Left lung (tissue), 10 donors: Measurements from ENCODE around the gene ZBTB12. TPM values are rescaled to one million over a fixed set of nuclear protein-coding genes. Genes with fewer than 3 reads are reported as not detected.
"Not testable (repeated sequence)": the region's sequence is repeated elsewhere in the genome, so short reads cannot be mapped to it uniquely, and the experiment has no call there.

Source experiments
- ATAC-seq: fragments of 200-7000 bp; cut with Tn5 transposase; one replicate; pipeline ENCODE4 v1.9.1; 2020; ENCODE audit warnings: moderate library complexity
- DNase-seq, 4 donors: peaks; one replicate each; pipeline ENCODE4 v3.0.0-alpha.2; 2013 to 2020
- H3K27ac ChIP-seq, 2 donors: fragments of 200-600 bp; sonication (generic) in 1 of 2; one replicate each; pipeline versions ENCODE4 v1.5.0 to v1.8.0; 2020 to 2021
- H3K27me3 ChIP-seq, 2 donors: fragments of 200-600 bp; sonication (generic) in 1 of 2; one replicate each; pipeline versions ENCODE4 v1.5.0 to v1.8.0; 2020 to 2021
- H3K36me3 ChIP-seq, 2 donors: fragments of 200-600 bp; sonication (generic) in 1 of 2; one replicate each; pipeline versions ENCODE4 v1.5.0 to v1.8.0; 2020 to 2021
- H3K4me1 ChIP-seq, 2 donors: fragments of 200-600 bp; one replicate each; pipeline ENCODE4 v1.8.0; 2021
- H3K4me3 ChIP-seq, 2 donors: fragments of 200-600 bp; sonication (generic) in 1 of 2; one replicate each; pipeline versions ENCODE4 v1.5.0 to v1.8.0; 2020 to 2021; ENCODE audit warnings: mild to moderate bottlenecking in 1 of 2
- H3K9me3 ChIP-seq, 2 donors: fragments of 200-600 bp; sonication (generic) in 1 of 2; one replicate each; pipeline versions ENCODE4 v1.5.0 to v1.8.0; 2020 to 2021
- CTCF ChIP-seq, 2 donors: fragments of 200-600 bp; sonication (generic) in 1 of 2; IDR thresholded peaks; one replicate each; pipeline versions ENCODE4 v1.5.0 to v1.8.0; 2021; ENCODE audit warnings: antibody characterized with exemption in 2 of 2
- intact Hi-C, 2 donors: fragments of 100-400 bp; cut with DNase I; formaldehyde crosslinking; loops; one replicate each; pipeline versions ENCODE4 v1.11.2 to v1.14.2; 2022
- polyA plus RNA-seq, 6 donors: library from polyadenylated mRNA; unstranded; fragments of 120-200 nt; gene quantifications; one replicate each; pipeline ENCODE4 v1.2.1, GENCODE V29; 2013; ENCODE audit not compliant: insufficient read length in 6 of 6
- total RNA-seq, 2 donors: library from RNA; stranded (reverse); fragmentation: NEBNext Ultra II Directional; extraction: Animal tissue kit (Norgen Biotek cat#: 25700); gene quantifications; one replicate each; pipeline ENCODE4 v1.2.1, GENCODE V29; 2021
- donor health status: DM: no; HTN: yes; CAD: no.
- donor health status: DM: no; HTN: no; CAD: no.

The ZBTB12 gene
- total and polyA plus RNA-seq, 8 donors: 4.8 to 23.4 (median 21.8) TPM

GRCh38 chr6:31871046-31871659, 30.7 kb downstream of the ZBTB12 start:
- H3K9me3 ChIP-seq: no peaks in the 10 kb centered on the region
- no peak for DNase-seq
- H3K27me3 ChIP-seq: no peaks in the 10 kb centered on the region
- no peaks in the 10 kb centered on the region for H3K4me1 ChIP-seq
- no peaks in the 10 kb centered on the region for H3K36me3 ChIP-seq
- H3K27ac ChIP-seq: no peak overlapping the region
- no peak for TF ChIP-seq CTCF (IDR thresholded peaks at IDR 0.05)
- no peak overlapping the region for H3K4me3 ChIP-seq
- no peak for ATAC-seq
- intact Hi-C loops: no loop called here

- Histone ChIP-seq H3K36me3 (no peaks in the 10 kb centered on the region), H3K4me3 (no peak overlapping the region), H3K27ac (no peak overlapping the region), H3K4me1 (no peaks in the 10 kb centered on the region), H3K27me3 (no peaks in the 10 kb centered on the region), H3K9me3 (no peaks in the 10 kb centered on the region)
- ATAC-seq (no peak), DNase-seq (no peak)
- intact Hi-C loops: no loop called here
- TF ChIP-seq CTCF (IDR thresholded peaks at IDR 0.05): no peak
These were observed 31.4 kb downstream of the ZBTB12 start for GRCh38 chr6:31870385-31870921.

GRCh38 chr6:31869343-31869742, 32.5 kb downstream of the ZBTB12 start:
- no peak for TF ChIP-seq CTCF (IDR thresholded peaks at IDR 0.05)
- DNase-seq (no peak), ATAC-seq (no peak)
- peaks cover under 1 to 3% of the 10 kb centered on the region in 2 donors for H3K4me1 ChIP-seq
- intact Hi-C loops: loop anchor here in 1 of 2 donors (10.0 kb wide), 1 partner anchor 195 kb away; no protein-coding TSS in a partner anchor
- no peaks in the 10 kb centered on the region for H3K9me3 ChIP-seq
- H3K36me3 ChIP-seq: no peaks in the 10 kb centered on the region
- no peaks in the 10 kb centered on the region for H3K27me3 ChIP-seq
- H3K27ac ChIP-seq: no peak overlapping the region
- no peak overlapping the region for H3K4me3 ChIP-seq

GRCh38 chr6:31868658-31868971, 33.3 kb downstream of the ZBTB12 start:
- H3K27me3 ChIP-seq, DNase-seq, H3K4me1 ChIP-seq, H3K9me3 ChIP-seq, H3K27ac ChIP-seq, H3K36me3 ChIP-seq, H3K4me3 ChIP-seq, ATAC-seq: not testable (repeated sequence)
- intact Hi-C loops: loop anchor here in 1 of 2 donors (10.0 kb wide), 1 partner anchor 194 kb away; no protein-coding TSS in a partner anchor

- no peaks in the 10 kb centered on the region for H3K9me3 ChIP-seq
- H3K36me3 ChIP-seq: peaks cover 0 to 5% of the 10 kb centered on the region in 2 donors
- no peak for TF ChIP-seq CTCF (IDR thresholded peaks at IDR 0.05)
- peaks cover 11 to 29% of the 10 kb centered on the region in 2 donors for H3K4me1 ChIP-seq
- DNase-seq (no peak), ATAC-seq (no peak)
- no peak overlapping the region for H3K27ac ChIP-seq
- no peak overlapping the region for H3K4me3 ChIP-seq
- intact Hi-C loops: loop anchor here in 1 of 2 donors (10.0 kb wide), 1 partner anchor 191 kb away; no protein-coding TSS in a partner anchor
- H3K27me3 ChIP-seq: no peaks in the 10 kb centered on the region
These were observed 36.4 kb downstream of the ZBTB12 start for GRCh38 chr6:31865205-31866118.
